ENCODE results near the gene DAAM1.

The DAAM1 gene

GRCh38 chr14:59362513-59362912 is 174.0 kb downstream of the DAAM1 start:
- no peak for DNase-seq (ENCODE audit: low read depth in 2 of 2)

DNA sequence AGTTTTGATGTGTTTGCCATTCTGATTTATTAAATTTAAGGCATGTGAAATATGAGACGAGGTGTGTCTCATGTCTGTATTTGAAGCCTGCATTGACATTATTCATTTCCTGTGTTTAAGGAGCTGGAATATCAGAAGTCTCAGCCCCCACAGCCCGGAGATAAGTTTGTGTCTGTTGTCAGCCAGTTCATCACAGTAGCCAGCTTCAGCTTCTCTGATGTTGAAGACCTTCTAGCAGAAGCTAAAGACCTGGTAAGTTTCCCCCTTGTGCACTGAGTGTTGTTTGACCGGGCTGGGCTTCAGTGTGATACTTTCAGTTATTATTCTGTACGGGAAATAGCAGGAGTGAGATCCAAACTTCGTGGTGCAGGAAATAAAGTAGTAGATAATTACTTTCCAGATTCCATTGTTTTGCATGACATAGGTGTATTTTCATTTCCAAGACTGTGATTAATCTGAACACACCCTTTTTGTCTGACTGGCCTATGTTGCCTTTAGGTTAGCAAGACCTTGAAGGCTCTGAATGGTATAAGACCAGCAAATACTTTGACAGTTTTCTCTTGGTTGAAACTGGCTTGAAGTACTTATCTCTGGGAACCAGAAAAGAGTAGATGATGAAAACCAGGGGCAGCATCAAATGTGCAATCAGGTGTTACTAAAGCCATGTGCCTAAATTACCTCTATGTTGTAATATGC is 175.2 kb downstream of the DAAM1 start:
- no peak for DNase-seq (ENCODE audit: low read depth in 2 of 2)

GRCh38 chr14:59370158-59370742 is 181.8 kb downstream of the DAAM1 start:
- DNase-seq (ENCODE audit: low read depth in 2 of 2): no peak

GRCh38 chr14:59371771-59372170 is 183.3 kb downstream of the DAAM1 start:
- DNase-seq (ENCODE audit: low read depth in 2 of 2): no peak

GRCh38 chr14:59374048-59374447 is 185.6 kb downstream of the DAAM1 start:
- DNase-seq (ENCODE audit: low read depth in 2 of 2): no peak

DNA sequence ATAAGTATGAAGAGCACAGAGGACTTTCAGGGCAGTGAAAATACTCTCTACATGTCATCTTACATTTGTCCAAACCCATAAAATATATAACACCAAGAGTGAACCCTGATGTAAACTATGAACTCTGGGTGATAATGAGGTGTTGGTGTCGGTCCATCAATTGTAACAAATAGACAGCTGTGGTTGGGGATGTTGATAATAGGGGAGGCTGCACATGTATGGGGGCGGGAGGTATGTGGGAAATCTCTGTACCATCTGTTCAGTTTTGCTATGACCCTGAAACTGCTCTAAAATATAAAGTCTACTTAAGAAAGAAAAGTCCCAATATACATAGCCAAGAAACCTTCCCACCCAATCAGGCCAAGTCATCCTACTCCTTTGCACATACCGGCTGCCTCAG is 188.2 kb downstream of the DAAM1 start:
- no peak for DNase-seq (ENCODE audit: low read depth in 2 of 2)

DNA sequence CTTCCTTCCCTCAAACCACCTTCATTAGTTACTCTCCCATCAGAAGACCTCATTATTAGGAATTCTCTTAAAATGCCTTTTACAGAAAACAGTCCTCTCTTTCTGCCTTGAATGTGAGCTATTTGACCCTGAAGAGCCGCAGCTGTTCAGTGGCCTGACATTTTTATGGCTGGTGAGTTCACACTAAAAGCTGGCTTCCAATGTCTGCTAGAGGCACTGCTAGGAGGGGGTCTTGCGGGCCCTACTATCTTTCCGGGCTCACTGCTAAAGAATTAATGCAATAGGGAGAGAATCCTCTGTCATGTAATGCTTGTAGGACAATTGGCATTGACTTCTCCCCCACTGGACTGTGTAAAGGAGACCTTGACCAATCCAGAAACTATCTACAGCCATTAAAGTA is 189.0 kb downstream of the DAAM1 start:
- DNase-seq (ENCODE audit: low read depth in 2 of 2): no peak

DNA sequence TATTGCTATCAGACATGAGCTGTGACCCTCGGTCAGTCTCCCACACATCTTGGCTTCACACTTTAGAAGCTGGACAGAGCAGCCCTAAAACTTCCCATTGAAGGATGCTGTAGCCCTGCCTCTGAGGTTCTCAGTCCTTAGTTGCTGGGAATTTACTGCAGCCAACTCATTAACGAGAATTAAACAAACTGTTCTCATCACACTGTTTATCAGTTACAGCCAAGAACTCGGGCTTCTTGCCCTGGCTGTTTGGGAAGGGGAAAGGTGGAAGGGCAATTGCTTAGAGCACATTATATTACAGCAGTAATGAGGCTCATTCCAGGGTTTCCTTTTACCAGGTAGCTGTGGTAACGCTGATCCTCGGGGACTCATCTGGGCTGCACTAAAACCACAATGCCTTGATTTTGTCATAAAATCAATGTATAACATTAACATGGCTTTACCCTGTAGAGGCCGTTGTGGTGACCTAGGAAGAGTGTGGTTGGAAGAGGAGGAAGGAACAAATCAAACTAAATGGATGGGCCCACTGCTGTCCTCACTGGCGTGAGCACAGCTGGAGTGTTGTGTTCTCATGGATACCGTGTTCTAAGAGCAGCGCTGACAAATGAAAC is 189.6 kb downstream of the DAAM1 start:
- DNase-seq (ENCODE audit: low read depth in 2 of 2): no peak

GRCh38 chr14:59389936-59390335 is 201.5 kb downstream of the DAAM1 start:
- no peak for DNase-seq (ENCODE audit: low read depth in 2 of 2)

DNA sequence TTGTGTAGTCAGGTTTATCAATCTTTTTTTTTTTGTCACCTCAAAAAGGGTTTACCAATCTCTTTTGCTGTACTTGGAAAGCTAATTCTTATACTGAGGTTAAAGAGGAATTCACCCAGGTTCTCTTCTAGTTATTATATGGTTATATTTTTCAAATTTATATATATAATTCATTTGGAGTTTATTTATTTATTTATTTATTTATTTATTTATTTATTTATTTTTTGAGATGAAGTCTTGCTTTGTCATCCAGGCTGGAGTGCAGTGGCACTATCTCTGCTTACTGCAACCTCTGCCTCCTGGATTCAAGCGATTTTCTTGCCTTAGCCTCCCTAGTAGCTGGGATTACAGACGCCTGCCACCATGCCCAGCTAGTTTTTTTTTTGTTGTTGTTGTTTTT is 202.9 kb downstream of the DAAM1 start:
- DNase-seq (ENCODE audit: low read depth in 2 of 2): no peak

- no peak for DNase-seq (ENCODE audit: low read depth in 2 of 2)
Measured at GRCh38 chr14:59394268-59394667, 205.8 kb downstream of the DAAM1 start.

DNA sequence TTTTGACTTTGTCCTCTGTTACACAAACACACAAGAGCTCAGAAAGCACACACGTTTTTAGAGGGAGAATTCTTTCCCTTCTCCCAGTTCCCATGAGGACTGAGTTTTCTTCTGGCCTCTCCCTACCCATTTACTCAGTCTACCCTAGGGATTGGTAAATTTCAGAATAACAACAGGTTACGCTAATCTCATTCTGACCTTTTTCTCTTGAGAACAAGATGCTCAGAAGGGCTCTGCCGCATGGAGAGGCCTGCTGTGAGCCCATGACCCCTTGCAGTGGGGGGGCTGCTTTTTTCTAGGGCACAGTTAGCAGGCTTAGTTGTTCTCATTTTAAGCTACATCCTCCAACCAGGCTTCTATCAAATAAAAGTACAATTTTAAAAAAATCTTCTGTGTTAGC is 207.2 kb downstream of the DAAM1 start:
- DNase-seq (ENCODE audit: low read depth in 2 of 2): no peak

GRCh38 chr14:59398841-59399240 is 210.4 kb downstream of the DAAM1 start:
- no peak for DNase-seq (ENCODE audit: low read depth in 2 of 2)

GRCh38 chr14:59406454-59407245 is 218.2 kb downstream of the DAAM1 start:
- no peak for DNase-seq (ENCODE audit: low read depth in 2 of 2)

GRCh38 chr14:59407246-59408010 is 219.0 kb downstream of the DAAM1 start:
- no peak for DNase-seq (ENCODE audit: low read depth in 2 of 2)

DNA sequence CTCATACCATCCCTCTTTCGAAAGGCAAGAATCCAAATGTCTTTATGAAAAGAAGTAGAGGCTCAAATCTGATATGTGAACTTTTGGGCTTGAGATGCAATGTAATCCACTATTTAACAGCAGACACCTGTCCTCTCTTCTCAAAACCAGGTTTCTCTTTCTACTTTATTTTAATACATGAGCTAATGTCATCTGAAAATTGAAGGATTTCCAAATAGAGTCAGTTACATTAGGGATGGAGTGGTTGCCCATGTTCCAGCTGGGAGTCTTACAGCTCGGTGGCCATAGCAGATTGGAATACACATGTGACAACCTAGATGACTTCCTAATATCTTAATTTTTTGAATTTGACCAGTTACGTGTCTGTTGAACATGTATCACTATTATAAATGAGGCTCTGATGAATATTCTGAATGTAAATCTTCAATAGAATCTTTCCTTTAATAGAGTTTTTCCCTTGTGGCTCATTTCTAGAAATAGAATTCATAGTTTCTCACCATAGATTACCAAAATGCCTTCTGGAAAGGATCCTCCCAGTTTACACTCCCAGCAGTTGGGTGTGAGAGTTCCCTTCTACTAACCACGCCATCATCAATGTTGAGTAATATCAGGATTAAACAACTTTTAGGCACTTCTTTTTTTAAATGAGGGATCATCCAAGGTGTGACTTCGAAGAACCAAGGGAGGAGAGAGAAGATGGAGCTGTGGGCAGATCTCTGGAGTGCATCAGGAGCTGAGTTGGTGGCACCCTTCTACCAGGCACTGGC is 227.6 kb downstream of the DAAM1 start:
- no peak for DNase-seq (ENCODE audit: low read depth in 2 of 2)

- no peak for DNase-seq (ENCODE audit: low read depth in 2 of 2)
Measured at GRCh38 chr14:59417311-59417710, 228.8 kb downstream of the DAAM1 start.

- no peak for DNase-seq (ENCODE audit: low read depth in 2 of 2)
Measured at GRCh38 chr14:59419303-59419702, 230.8 kb downstream of the DAAM1 start.

Data from stimulated activated CD4-positive, alpha-beta T cell treated with anti-CD3 and anti-CD28 coated beads, Interleukin-1b, Interleukin-23, amount 100 ng/mL, for 4 hours (primary cell).